ENCODE measurements around the gene C16orf96.

C16orf96 gene

DNA sequence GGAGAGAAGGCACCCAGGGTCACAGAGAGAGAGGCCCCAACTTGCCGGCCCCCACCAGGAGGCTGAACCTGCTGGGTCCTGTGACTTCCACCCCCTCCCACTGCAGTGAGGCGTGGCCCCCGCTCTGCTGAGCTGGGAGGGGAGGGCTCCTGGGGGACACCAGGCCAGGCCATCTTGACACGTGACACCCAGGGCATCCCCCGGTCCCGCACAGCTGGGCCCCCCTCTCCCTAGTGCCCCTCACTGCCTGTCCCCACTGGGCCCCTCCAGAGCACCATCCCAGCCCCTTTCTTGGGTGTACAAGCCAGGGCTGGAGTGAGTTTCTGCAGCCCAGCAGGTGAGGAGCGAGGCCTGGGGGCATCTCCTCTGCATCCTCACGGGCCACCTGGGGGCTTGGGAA, 46.2 kb downstream of the C16orf96 start:
- no peak for DNase-seq

DNA sequence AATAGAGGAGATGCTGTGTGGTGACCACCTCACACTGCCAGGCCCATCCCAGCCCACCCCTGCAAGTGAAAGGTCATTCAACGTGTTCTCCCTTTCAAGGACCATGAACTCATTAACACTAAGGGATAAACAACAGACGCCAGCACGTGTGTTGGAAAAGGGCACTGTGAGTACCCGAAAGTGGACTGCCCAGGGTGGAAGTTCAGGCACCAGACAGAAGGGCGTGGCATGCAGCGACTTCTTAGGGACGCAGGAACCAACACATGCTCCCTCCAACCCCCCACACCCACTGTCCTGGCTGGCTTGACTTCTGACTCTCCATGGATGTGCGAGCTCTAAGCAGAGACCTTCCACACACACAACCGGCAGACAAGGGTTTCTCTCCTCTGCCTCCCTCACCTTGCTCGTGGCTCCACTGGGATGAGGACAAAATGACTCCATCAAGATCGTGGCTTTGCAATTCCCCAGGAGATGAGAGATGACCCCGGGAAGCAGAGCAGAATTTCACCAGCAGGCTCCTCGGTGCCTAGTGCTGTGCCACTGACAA, 47.6 kb downstream of the C16orf96 start:
- no peak for DNase-seq

DNA sequence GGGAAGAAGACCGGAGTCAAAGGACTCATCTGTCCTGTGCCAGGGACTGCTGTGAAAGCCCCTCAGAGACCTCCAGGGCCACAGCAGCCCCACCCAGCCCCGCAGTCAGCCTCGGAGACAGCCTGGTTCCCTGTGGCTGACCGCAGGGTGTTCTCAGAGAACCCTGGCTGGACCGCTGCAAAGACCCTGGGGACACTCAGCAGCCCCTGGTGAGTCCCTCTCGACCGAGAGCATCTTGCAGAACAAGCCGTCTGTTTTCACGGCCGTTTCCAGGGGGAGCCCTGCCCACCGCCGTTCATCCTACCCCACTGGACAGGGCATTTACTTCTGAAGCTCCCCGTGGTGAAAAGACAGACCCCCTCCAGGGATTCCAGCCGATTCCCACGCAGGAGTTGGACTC, 48.3 kb downstream of the C16orf96 start:
- no peak for DNase-seq

DNA sequence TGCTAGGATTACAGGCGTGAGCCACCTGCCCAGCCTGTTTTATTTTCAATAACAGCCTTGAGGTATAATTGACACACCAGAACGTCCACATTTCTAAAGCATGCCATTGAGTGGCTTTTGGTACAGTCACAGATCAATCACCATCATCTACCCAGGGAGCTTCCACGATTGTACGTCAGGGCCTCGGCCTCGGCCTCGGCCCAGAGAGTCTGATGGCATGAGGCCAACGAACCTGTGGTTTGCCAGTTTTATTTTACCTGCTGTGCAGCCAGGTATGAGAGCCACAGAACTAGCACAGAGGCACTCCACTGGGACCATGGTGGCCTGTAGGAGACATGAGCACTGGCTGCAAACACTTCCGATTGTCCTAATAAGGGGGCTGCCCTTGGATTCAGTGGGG, 50.2 kb downstream of the C16orf96 start:
- DNase-seq: no peak

DNA sequence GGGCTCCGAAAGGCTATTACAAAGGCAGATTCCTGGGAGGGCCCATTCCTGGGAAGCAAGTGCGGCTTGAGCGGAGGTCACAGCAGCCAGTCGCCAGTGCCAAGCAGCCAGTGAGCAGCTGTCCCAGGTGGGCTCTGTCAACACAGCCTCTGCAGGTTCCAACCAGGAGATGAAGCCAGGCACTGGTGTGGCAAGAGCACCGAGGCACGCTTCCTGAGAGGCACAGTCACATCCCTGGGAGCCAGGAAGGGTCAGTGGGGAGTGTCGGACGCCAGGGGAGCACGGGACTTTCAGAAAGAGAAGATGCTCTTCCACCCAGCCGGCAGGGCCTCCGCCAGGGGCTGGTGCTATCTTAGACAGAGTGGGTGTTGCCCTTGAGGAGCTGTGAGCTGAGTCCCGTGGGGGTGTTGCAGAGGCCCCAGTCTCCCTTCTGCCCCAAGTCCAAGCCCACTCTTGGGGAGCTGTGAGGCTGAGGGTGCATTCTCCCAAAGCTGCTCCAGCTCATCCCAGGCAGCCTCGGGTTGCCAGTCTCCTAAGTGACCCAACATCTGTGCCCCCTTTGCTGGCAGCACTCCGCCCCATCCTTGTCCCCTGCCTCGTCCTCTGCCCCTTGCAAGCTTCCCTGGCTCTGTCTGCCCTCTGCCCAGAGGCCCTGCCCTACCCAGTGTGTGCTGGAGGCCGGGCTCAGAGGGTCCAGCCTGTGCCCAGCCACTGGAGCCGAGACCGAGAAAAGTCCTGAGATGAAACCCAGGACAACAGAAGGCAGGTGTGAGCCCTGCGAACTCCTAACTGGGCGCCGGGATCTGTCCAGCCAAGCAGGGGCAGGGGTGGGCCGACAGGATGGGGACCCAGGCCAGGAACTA, 51.9 kb downstream of the C16orf96 start:
- no peak for DNase-seq

DNA sequence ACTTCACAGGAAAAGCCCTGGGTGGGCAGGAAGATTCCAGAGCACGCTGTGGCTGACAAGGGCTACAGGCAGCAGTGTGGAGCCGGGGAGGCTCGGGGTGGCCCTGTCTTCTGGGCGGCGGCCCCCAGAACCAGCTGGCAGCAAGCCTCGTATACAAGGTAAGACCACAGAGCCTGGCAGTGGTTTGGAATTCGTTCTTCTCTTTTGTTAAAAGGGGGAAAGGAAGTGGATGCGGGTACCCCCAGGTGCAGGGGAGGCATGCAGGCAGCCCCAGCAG, 52.5 kb downstream of the C16orf96 start:
- no peak for DNase-seq

DNA sequence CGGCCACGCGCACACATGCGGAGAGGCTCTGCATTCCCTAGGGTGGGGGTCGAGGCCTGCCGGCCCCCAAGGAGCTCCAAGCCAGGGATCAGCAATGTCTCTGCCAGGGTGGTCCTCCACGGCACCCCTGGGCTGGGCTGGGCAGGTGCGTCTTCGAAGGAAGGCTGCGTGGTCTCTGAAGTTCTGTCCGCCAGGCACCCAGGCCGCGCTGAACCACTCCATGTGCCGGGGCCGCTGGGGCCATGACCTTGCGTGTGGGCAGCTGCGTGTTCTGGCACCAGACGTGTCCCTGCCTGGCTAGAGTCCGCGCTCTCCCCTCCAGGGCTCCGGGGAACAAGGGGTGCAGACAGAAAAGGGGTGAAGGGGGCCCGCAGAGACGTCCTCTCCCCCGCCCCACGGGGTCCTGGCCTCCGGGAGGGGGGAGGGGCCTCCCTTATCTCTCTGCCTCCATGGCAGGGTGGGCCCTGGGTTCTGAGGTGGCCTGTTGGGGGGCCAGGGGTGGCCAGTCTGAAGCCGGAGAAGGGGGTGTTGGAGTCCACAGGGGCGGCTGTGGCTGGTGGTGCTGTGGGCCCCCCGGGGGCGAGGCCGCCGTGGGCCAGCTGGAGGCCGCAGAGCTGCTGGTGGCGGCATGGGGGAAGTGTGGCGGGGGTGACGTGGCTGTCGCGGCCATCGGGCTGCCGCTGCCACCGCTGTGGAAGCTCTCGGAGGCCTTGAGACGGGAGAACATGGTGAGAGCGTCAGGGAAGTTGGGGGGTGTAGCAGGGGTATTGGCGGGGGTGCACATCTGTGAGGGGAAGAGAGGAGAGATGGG, 53.3 kb downstream of the C16orf96 start:
- no peak for DNase-seq

DNA sequence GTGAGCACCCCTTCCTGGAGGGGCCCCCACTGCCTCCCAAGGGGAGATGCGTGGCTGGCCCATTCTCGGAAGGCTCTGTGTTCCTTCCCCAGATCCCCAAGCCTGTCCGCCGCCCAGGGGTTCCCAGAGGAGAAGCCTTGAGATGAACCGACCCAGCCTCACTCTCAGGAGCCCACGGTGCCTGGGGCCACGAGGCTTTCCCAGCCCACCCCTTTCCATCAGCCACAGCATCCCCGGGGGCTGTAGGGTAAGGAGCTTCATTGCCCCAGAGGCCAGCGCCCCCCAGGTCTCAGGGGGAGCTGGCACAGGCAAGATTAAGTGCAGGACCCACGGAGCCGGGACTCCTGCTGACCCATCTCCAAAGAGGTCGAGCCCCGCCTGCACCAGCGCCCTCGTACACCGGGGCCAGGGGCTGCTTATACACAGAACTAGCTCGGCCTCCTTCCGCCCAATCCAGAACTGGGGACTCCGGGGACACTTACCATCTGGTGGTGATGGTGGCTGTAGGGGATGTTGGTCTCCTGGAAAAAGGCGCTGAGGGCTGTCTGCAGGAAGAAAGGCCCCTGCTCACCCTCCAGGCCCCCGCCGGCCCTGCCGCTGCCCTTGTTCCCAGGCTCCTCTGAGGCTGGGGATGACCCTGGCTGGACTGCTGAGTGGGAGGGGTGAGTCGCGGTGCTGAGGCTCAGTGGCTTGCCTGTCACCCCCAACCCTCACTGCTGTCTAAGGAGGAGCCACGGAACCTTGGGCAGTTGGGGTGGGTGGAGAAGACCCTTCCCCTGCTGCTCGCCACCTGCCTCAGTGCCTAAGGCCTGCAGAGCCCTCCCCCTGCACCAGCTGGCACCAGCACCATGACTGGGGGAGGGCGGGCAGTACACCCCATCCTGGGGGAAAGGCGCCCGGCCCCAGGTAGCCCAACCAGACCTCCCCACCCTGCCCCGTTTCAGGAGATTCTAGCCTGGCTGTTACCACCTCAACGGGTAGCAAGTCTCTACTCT, 54.2 kb downstream of the C16orf96 start:
- no peak for DNase-seq

DNA sequence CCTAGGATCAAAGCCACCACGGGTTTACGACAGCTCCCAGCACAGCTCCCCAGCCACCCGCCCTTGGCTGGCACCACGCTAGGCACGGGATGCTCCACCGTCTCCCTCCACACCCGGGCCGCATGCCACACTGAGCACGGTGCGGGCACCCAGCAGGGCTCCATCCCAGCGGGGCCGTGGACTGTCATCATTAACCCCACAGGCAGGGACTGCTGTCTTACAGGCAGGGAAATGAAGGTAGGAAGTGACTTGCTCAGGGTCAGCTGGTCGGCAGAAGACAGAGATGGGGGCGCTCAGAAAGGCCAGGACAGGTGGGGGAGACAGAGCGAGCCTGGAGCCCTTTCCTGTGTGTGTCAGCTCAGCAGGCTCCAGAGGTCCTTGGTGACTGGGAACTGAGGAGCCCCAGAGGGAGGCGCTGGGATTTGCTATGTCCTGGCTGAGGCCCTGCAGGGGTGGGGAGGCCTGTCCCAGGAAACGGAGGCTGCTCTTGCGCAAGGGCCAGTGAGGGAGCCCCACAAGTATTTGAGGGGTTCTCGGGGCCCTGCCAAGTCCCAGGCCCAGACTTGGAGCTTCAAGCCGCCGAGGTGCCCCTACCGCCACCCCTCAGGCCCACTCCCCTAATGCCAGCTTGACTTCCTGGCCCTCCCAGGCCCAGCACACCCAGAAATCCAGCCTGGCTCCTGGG, 55.3 kb downstream of the C16orf96 start:
- DNase-seq: no peak

DNA sequence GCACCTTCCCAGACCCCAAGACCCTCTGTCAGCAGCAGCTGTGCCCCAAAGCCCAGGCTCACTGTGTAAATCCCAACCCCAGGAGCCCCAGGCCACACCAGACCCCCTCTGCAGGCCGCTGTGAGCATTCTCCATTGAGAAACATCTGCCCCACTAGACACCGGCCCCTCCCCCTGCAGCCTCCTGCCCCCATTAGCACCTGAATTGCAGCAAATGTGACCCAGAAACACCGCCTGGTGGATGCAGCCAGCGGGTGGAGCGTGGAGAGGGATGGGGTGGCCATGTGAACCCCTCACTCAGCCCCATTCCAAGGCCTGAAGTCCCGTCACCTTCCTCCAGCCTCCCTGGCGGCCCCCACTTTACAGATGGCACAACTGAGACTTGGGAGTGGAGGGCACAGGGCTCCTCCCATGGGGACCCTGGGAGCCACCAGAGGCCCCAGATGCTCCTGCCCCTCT, 56.4 kb downstream of the C16orf96 start:
- DNase-seq: no peak

DNA sequence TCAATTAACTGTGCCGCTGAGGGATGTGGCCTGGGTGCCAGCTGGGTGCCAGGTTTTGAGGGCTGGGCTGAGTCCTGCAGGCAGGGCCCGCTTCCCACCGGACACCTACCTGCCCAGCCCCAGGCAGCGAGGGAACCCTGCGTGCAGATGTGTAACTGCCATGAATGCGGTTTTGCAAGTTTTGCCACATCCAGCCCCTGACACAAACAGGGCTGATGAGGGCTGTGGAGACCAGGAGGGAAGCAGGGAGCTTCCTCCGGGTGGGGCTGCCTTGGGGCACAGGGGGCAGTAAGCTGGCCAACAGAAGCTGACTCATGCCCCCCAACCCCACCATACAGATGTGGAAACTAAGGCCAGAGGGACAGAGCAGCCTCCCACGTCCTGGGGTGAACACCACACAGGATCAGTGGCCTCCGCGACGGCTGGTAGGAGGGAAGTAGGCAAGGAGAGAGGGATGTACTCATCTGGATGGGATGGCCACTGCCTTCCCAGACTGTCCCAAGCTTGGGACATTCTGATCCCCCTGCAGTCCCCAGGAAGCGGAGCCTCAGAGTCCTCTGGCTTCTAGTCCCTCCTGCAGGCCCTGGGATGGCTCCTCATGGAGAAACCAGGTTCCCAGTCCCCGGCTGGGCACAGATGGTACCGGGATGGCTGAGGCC, 57.0 kb downstream of the C16orf96 start:
- no peak for DNase-seq

DNA sequence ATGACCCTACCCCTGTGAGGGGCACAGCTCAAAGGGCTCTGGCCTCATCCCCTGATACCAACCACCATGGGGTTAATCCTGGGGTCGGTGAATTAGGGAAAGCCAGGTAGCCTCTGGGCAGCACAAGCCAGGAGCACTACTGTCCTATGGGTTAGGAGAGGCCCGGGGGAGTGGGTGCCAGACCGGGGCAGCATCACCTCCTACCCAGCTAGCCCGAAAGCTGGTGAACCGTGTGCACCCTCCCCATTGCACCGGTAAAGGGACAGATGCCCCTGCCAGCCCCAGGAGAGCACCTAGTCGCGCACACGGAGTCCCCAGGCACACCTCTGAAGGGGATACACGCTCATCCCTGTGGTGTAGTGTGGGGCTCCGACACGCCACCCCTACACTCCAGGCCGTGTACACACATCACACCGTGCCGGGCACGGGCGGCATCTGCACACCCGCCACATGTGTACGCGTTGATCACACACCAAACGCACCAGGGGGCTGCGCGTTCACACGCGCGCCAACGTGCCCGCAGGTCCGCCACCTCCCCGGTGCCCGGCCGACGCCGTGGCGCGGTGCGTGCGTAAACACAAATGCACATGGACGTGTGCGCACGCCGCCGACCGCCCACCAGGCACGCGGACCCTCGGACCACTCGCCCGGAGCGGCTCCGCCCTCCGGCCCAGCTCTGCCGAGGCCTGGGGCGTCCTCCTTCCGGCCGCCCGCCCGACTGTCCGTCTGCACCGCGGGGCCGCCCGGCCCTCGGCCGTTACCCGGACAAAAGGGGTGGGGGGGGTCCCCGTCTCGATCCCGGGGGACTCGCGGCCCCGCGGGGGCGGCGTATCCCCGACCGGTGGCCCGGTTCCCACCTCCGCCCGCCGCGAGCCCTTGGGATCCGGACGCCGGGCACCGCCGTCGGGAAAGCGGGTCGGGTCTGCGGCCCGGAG, 57.8 kb downstream of the C16orf96 start:
- peak; percentile 55 for DNase-seq

DNA sequence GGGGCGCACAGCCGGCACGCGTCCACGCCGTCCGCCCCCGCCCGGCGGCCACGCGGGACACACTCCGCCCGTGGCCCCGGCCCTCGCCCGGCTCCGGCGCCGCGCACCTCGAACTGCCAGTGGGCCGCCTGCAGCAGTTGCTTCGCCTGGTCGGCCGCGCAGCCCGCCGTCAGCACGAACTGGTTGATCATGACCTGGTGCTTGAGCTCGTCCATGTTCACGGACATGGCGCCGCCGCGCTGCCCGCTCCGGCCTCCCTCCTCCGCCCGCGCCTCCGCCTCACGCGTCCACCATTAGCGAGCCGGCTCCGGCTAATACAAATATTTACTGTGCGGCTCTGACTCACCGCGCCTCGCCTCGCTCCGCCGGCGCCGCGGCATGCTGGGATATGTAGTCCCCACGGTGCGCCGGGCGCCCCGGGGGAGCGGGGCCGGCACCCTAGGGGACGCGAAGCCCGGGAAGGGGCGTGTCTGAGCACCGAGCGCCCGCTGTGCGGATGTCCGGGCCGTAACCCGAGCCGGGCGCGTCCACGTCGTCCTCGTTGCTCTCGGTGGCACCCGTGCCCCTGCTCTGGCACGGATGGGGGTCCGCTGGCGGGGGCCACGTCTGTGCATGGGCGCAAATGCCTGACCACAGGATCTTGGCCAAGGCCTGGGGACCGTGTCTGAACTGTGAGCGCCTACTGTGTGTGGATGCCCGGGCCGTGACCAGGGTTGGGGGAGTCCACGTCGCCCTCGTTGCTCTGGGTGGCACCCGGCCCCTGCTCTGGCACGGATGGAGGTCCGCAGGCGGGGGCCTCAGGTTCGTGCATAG, 58.6 kb downstream of the C16orf96 start, which contains the start of gene UBALD1:
Gene UBALD1, minus strand, starts transcription at position 318 of the 813 bp plus-strand sequence. Its CDS starts 91 bp downstream, at position 227.
- peak; percentile 81 for DNase-seq

DNA sequence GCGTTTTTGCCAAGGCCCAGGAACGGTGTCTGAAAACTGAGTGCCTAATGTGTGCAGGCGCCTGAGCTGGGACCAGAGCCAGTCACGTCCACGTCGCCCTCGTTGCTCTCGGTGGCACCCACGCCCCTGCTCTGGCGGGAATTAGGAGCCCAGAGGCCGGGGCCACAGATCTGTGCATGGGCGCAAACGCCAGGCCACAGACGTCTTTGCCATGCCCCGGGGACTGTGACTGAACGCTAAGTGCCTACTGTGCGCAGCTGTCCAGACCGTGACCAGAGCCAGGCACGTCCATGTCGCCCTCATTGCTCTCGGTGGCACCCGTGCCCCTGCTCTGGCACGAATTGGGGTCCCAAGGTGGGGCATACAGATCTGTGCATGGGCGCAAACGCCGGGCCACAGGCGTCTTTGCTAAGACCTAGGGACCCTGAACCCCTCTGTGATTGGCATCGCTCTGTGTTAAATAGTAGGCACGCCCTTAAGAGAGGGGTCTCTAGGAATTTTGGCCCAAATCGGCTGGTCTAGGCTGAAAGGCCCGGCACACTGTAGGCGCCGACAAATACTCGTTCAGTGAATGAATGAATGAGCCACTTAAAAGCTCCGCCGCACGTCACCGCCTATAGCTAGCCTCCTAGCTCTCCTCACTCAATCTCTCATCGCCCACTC, 59.4 kb downstream of the C16orf96 start:
- peak; percentile 19 for DNase-seq

DNA sequence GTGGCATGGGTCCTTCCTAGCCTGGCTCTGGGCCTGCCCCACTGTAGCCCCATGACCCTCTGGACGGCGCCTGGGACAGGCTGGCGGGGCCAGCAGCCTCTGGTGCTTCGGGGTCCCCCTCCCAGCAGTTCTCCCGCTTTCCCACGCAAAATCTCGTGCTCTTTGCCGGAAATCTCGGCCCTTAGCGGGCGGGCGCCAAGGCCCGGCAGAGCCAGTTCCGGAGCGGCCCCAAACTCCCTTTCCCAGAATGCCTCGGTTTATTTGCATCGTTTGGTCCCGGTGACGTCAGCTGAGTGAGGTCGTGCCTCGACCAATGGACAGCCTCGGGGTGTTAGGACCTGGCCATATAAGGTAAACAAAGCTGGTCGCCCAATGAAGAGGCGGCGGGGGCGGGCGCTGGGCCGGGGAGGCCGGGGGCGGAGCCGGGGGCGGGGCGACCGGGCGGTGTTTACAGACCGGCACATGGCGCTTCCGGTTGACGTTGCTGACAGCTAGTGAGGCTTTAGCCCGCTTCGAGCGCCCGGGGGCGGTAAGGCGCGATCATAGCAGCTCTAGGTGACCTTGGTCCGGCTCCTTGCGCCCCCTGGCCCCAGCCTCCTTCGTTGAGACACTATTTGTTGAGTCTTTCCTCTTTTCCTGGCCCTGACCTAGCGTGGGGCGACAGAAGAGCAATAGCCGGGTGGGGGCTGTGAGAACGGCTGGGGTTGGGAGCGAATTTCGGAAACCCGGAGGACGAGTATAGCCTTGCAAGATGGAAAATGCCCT, 60.1 kb downstream of the C16orf96 start:
- peak; percentile 100 for DNase-seq

DNA sequence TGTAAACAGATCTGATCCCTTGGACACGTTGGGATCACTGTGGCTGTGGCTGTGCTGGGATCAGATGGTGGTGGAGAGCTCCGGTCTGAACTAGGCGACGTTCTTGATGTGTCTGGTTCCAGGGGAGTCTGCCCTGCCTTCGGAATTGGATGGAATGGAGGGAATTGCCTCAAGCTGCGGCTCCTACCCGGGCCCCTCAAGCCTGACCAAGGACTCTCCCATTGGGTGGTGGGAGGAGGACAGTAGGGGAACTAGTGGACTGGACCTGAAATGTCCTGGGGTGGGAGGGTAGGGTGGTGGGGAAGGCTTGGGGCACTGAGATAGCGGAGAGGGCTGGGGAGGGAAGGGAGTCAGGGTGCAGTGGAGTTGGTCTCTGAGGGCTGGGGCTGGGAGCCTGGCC, 61.7 kb downstream of the C16orf96 start:
- DNase-seq: no peak

DNA sequence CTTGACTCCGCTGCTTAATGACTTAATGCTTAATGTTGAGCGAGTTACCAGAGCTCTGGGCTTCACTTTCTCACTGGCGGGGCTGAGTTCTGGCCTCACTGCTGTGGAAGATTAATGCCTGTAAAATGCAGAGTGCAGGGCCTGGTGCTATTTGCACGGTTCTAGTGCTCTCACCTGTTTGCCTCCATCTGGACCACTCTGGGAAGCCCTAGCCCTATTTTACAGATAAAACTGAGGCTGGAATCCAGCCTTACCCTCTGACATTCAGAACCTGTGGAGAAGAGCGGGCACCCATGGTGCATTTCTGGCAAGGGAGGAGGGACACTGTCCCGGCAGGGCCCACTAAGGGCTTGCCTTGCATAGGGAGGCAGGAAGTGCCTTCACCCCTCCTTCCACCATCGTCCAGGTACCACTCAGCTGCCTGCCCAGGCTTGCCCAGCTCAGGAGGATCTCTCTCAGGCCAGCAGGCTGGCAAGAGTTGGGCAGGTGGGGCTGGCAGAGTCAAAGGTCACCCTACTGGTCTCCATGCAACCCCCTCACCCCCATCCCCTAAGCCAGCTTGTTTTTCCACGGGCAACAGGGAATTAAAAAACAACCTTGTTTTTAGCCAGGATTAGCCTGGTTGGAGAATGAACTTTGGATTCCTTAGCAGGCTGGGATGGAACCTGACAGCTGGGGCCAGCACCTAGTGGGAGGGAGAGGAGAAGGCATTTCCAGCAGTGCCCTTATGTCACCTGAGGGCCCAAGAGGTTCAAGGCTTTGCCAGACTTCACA, 62.7 kb downstream of the C16orf96 start:
- DNase-seq: no peak
